CD14-positive monocyte (primary cell): ENCODE results near the gene SHLD1. TPM values are rescaled to one million over a fixed set of nuclear protein-coding genes. Genes with fewer than 3 reads are reported as not detected.
A peak's percentile ranks its signal among the peaks of the same experiment; 100 is the strongest.

Experiments used
- DNase-seq, 3 donors: peaks; one replicate each; pipeline ENCODE4 v3.0.0-alpha.2; 2011 to 2022
- H2AFZ ChIP-seq: 2 replicates; pipeline ENCODE4 v1.6.0; 2012; ENCODE audit warnings: mild to moderate bottlenecking, low read depth, low read length, inconsistent platforms; ENCODE audit not compliant: insufficient read depth, poor library complexity, severe bottlenecking
- H3K27ac ChIP-seq, 2 donors: 1 replicate in 1 of 2; 2 replicates in 1 of 2; pipeline ENCODE4 v1.5.1; 2012 to 2013; ENCODE audit warnings: low read length in 2 of 2, control low read depth in 1 of 2, inconsistent platforms in 1 of 2, low read depth in 1 of 2, mild to moderate bottlenecking in 1 of 2
- H3K27me3 ChIP-seq, 2 donors: one replicate each; pipeline versions ENCODE4 v1.6.0 to v1.6.1; 2011 to 2013; ENCODE audit warnings: low read length in 2 of 2; ENCODE audit not compliant: control insufficient read depth in 2 of 2, insufficient read depth in 2 of 2
- H3K36me3 ChIP-seq, 2 donors: replicated peaks in 1 of 2; 1 replicate in 1 of 2; 2 replicates in 1 of 2; pipeline versions ENCODE4 v1.5.1 to v1.6.1; 2012 to 2013; ENCODE audit warnings: low read length in 2 of 2, control low read depth in 1 of 2, inconsistent platforms in 1 of 2, mild to moderate bottlenecking in 1 of 2; ENCODE audit not compliant: insufficient read depth in 2 of 2, control insufficient read depth in 1 of 2
- H3K4me1 ChIP-seq, 2 donors: 1 replicate in 1 of 2; 2 replicates in 1 of 2; pipeline versions ENCODE4 v1.5.1 to v1.6.1; 2012 to 2013; ENCODE audit warnings: low read length in 2 of 2, control low read depth in 1 of 2, inconsistent platforms in 1 of 2, mild to moderate bottlenecking in 1 of 2, moderate library complexity in 1 of 2; ENCODE audit not compliant: insufficient read depth in 2 of 2, control insufficient read depth in 1 of 2
- H3K4me2 ChIP-seq: replicated peaks from 2 replicates; pipeline ENCODE3; 2012; ENCODE audit warnings: low read length, moderate library complexity, mild to moderate bottlenecking; ENCODE audit not compliant: poor library complexity, severe bottlenecking; ENCODE audit errors: extremely low read depth
- H3K4me3 ChIP-seq, 3 experiments: fragments of 200-600 bp in 1 of 3; sonication (generic) in 1 of 3; replicated peaks in 1 of 3; 1 replicate in 2 of 3; 2 replicates in 1 of 3; pipeline ENCODE4 v1.5.1; 2011 to 2013; ENCODE audit warnings: low read length in 3 of 3, mild to moderate bottlenecking in 3 of 3, control low read depth in 2 of 3, low read depth in 2 of 3, inconsistent platforms in 1 of 3, moderate library complexity in 1 of 3
- H3K79me2 ChIP-seq: 2 replicates; pipeline ENCODE4 v1.6.0; 2012; ENCODE audit warnings: mild to moderate bottlenecking, control low read depth, inconsistent platforms, low read length, moderate library complexity; ENCODE audit not compliant: insufficient read depth
- H3K9ac ChIP-seq: 2 replicates; pipeline ENCODE4 v1.6.0; 2017; ENCODE audit warnings: low read length, mild to moderate bottlenecking; ENCODE audit not compliant: insufficient read depth, poor library complexity, severe bottlenecking
- H3K9me3 ChIP-seq, 2 donors: replicated peaks in 1 of 2; 1 replicate in 1 of 2; 2 replicates in 1 of 2; pipeline versions ENCODE4 v1.5.1 to v1.6.1; 2012 to 2013; ENCODE audit warnings: low read length in 2 of 2, control low read depth in 1 of 2; ENCODE audit not compliant: control insufficient read depth in 1 of 2, insufficient read depth in 1 of 2
- H4K20me1 ChIP-seq: 2 replicates; pipeline ENCODE4 v1.6.0; 2012; ENCODE audit warnings: mild to moderate bottlenecking, low read length, control low read depth, moderate library complexity; ENCODE audit not compliant: insufficient read depth
- H3K27ac Mint-ChIP-seq, 7 donors: one replicate each; pipeline ENCODE4 v1.8.0; 2020; ENCODE audit warnings: mild to moderate bottlenecking in 7 of 7, mixed read lengths in 7 of 7, moderate library complexity in 6 of 7, inconsistent platforms in 2 of 7
- H3K27me3 Mint-ChIP-seq, 3 donors: one replicate each; pipeline ENCODE4 v1.8.0; 2021 to 2022; ENCODE audit warnings: low read depth in 3 of 3, mild to moderate bottlenecking in 3 of 3, mixed read lengths in 3 of 3, moderate library complexity in 3 of 3, inconsistent platforms in 1 of 3
- H3K36me3 Mint-ChIP-seq, 2 donors: one replicate each; pipeline ENCODE4 v1.8.0; 2020; ENCODE audit warnings: mixed read lengths in 2 of 2, inconsistent platforms in 1 of 2, mild to moderate bottlenecking in 1 of 2
- H3K4me1 Mint-ChIP-seq: one replicate; pipeline ENCODE4 v1.8.0; 2020; ENCODE audit warnings: mild to moderate bottlenecking, mixed read lengths
- H3K4me3 Mint-ChIP-seq, 2 donors: one replicate each; pipeline ENCODE4 v1.8.0; 2020; ENCODE audit warnings: mild to moderate bottlenecking in 2 of 2, mixed read lengths in 2 of 2, moderate library complexity in 1 of 2
- H3K9me3 Mint-ChIP-seq, 7 donors: one replicate each; pipeline ENCODE4 v1.8.0; 2020 to 2022; ENCODE audit warnings: mixed read lengths in 7 of 7, mild to moderate bottlenecking in 6 of 7, moderate library complexity in 6 of 7, inconsistent platforms in 2 of 7
- WGBS: methylation state at CpG from one replicate; pipeline ENCODE4 v1.1.5; 2013; ENCODE audit warnings: missing lambda C conversion rate; ENCODE audit not compliant: insufficient coverage; 5-methylcytosine and 5-hydroxymethylcytosine counted together
- intact Hi-C, 2 donors: fragments of 100-400 bp; cut with micrococcal nuclease; formaldehyde crosslinking; loops; one replicate each; pipeline versions ENCODE4 v1.15.0 to v1.15.1; 2023
- polyA plus RNA-seq, 3 donors: library from polyadenylated mRNA; depleted of rRNA in 1 of 3; unstranded in 2 of 3; stranded (reverse) in 1 of 3; fragments of 300-500 nt in 2 of 3; fragments of >200 nt in 1 of 3; fragmentation: Illumina TruSeq in 2 of 3; gene quantifications; 1 replicate in 2 of 3; 2 replicates in 1 of 3; pipeline ENCODE4 v1.2.3, GENCODE V29; 2012 to 2021
- TF ChIP-seq, protein P1 (sequence below): fragments of 200-600 bp; IDR thresholded peaks from one replicate; pipeline ENCODE4 v1.8.0; 2022; ENCODE audit warnings: antibody characterized with exemption, mild to moderate bottlenecking

SHLD1 gene
- polyA plus RNA-seq, 3 donors, result 8.3 to 12.7 (median 11.5) TPM

GRCh38 chr20:5716953-5717352, 33.2 kb upstream of the SHLD1 start:
- peaks cover 6 to 10% of the 10 kb centered on the region in 2 donors for H3K4me1 ChIP-seq
- Mint-ChIP-seq H3K36me3 (peaks cover 0 to 2% of the 10 kb centered on the region in 2 donors), H3K27me3 (peaks cover 4 to 8% (median 5%) of the 10 kb centered on the region in 3 donors), H3K27ac (peak overlapping the region in 1 of 7 donors; percentile 33), H3K4me3 (no peak overlapping the region), H3K9me3 (peaks cover 0 to 15% (median 9%) of the 10 kb centered on the region in 7 donors), H3K4me1 (peaks cover 7% of the 10 kb centered on the region)
- H4K20me1 ChIP-seq, result no peaks in the 10 kb centered on the region
- no peak overlapping the region for H2AFZ ChIP-seq
- no peaks in the 10 kb centered on the region for H3K36me3 ChIP-seq
- H3K27me3 ChIP-seq, result no peaks in the 10 kb centered on the region
- no peak overlapping the region for H3K4me2 ChIP-seq
- 98% methylated on average over 4 of the region's 4 CpGs for WGBS
- intact Hi-C loops, result no loop called here
- no peak for DNase-seq
- H3K9me3 ChIP-seq, result peaks cover 5 to 6% of the 10 kb centered on the region in 2 donors
- no peak overlapping the region for H3K27ac ChIP-seq
- TF ChIP-seq, protein P1, sequence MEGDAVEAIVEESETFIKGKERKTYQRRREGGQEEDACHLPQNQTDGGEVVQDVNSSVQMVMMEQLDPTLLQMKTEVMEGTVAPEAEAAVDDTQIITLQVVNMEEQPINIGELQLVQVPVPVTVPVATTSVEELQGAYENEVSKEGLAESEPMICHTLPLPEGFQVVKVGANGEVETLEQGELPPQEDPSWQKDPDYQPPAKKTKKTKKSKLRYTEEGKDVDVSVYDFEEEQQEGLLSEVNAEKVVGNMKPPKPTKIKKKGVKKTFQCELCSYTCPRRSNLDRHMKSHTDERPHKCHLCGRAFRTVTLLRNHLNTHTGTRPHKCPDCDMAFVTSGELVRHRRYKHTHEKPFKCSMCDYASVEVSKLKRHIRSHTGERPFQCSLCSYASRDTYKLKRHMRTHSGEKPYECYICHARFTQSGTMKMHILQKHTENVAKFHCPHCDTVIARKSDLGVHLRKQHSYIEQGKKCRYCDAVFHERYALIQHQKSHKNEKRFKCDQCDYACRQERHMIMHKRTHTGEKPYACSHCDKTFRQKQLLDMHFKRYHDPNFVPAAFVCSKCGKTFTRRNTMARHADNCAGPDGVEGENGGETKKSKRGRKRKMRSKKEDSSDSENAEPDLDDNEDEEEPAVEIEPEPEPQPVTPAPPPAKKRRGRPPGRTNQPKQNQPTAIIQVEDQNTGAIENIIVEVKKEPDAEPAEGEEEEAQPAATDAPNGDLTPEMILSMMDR, result no peak
- H3K9ac ChIP-seq, result no peak overlapping the region
- H3K79me2 ChIP-seq, result no peaks in the 10 kb centered on the region
- no peak overlapping the region for H3K4me3 ChIP-seq

- Mint-ChIP-seq H3K4me1 (peaks cover 8% of the 10 kb centered on the region), H3K4me3 (no peak overlapping the region), H3K27me3 (peaks cover 4 to 5% (median 4%) of the 10 kb centered on the region in 3 donors), H3K27ac (peak overlapping the region in 1 of 7 donors; percentile 33), H3K36me3 (peaks cover 0 to 2% of the 10 kb centered on the region in 2 donors), H3K9me3 (peaks cover 0 to 15% (median 9%) of the 10 kb centered on the region in 7 donors)
- no peaks in the 10 kb centered on the region for H3K36me3 ChIP-seq
- peaks cover 10 to 13% of the 10 kb centered on the region in 2 donors for H3K4me1 ChIP-seq
- peaks cover 5 to 6% of the 10 kb centered on the region in 2 donors for H3K9me3 ChIP-seq
- no peak overlapping the region for H2AFZ ChIP-seq
- H3K9ac ChIP-seq, result no peak overlapping the region
- H3K4me2 ChIP-seq, result no peak overlapping the region
- no peak overlapping the region for H3K4me3 ChIP-seq
- intact Hi-C loops, result no loop called here
- TF ChIP-seq, protein P1, result no peak
- H3K27me3 ChIP-seq, result no peaks in the 10 kb centered on the region
- DNase-seq, result no peak
- no CpG with 5 or more reads among the region's 1 CpG for WGBS
- no peaks in the 10 kb centered on the region for H4K20me1 ChIP-seq
- no peaks in the 10 kb centered on the region for H3K79me2 ChIP-seq
- no peak overlapping the region for H3K27ac ChIP-seq
Measured at GRCh38 chr20:5718896-5719595, 31.2 kb upstream of the SHLD1 start.
